Breast epithelium (tissue), 4 donors: ENCODE results near the gene UBXN6. TPM values are rescaled to one million over a fixed set of nuclear protein-coding genes. Genes with fewer than 3 reads are reported as not detected.

Experiments
- DNase-seq, 2 donors: peaks; one replicate each; pipeline ENCODE4 v3.0.0-alpha.2; 2019; ENCODE audit warnings: low spot score in 2 of 2
- H3K27ac ChIP-seq, 2 donors: fragments of 200-600 bp; sonication (generic) in 1 of 2; one replicate each; pipeline ENCODE4 v1.5.1; 2016 to 2019; ENCODE audit warnings: mild to moderate bottlenecking in 1 of 2
- H3K27me3 ChIP-seq, 2 donors: fragments of 200-600 bp; sonication (generic) in 1 of 2; one replicate each; pipeline versions ENCODE4 v1.5.1 to v1.6.0; 2017 to 2019; ENCODE audit warnings: control low read depth in 1 of 2, mild to moderate bottlenecking in 1 of 2
- H3K36me3 ChIP-seq: fragments of 200-600 bp; one replicate; pipeline ENCODE4 v1.5.1; 2019
- H3K4me1 ChIP-seq, 2 donors: fragments of 200-600 bp; sonication (generic); one replicate each; pipeline ENCODE4 v1.5.1; 2016 to 2019; ENCODE audit warnings: control low read depth in 1 of 2
- H3K4me3 ChIP-seq, 3 donors: fragments of 200-600 bp; sonication (generic); 1 replicate in 2 of 3; 2 replicates in 1 of 3; pipeline ENCODE4 v1.5.1; 2016 to 2019; ENCODE audit warnings: mild to moderate bottlenecking in 3 of 3, moderate library complexity in 2 of 3
- H3K9me3 ChIP-seq, 2 donors: fragments of 200-600 bp; sonication (generic) in 1 of 2; one replicate each; pipeline ENCODE4 v1.5.1; 2016 to 2019; ENCODE audit warnings: control low read depth in 1 of 2
- CTCF ChIP-seq, 3 donors: fragments of 450-650 bp; IDR thresholded peaks; one replicate each; pipeline ENCODE4 v1.5.1; 2016 to 2017; ENCODE audit warnings: antibody characterized with exemption in 3 of 3, mild to moderate bottlenecking in 3 of 3, moderate library complexity in 3 of 3
- POLR2A ChIP-seq: fragments of 450-650 bp; IDR thresholded peaks from one replicate; pipeline ENCODE4 v1.6.1; 2016; ENCODE audit warnings: antibody characterized with exemption, mild to moderate bottlenecking, moderate library complexity
- POLR2AphosphoS5 ChIP-seq, 3 donors: sonication (generic); formaldehyde crosslinking; IDR thresholded peaks; one replicate each; pipeline ENCODE4 v1.6.1; 2017; ENCODE audit warnings: antibody characterized with exemption in 3 of 3
- intact Hi-C: fragments of 100-400 bp; cut with DNase I; formaldehyde crosslinking; loops from one replicate; pipeline ENCODE4 v1.15.1; 2023; ENCODE audit warnings: low total_unique reads
- total RNA-seq, 3 donors: library from RNA; depleted of rRNA; stranded (reverse); fragments of >200 nt; gene quantifications; one replicate each; pipeline ENCODE4 v1.1.0, GENCODE V29; 2016

The UBXN6 gene
- total RNA-seq, 3 donors from 2014 or later, result 72.9 to 139 (median 91.1) TPM

GRCh38 chr19:4441994-4442818 is 15.4 kb downstream of the UBXN6 start:
- intact Hi-C loops, result no loop called here
- no peak for DNase-seq
- no peaks in the 10 kb centered on the region for H3K9me3 ChIP-seq
- H3K4me1 ChIP-seq, result no peaks in the 10 kb centered on the region
- no peak overlapping the region for H3K4me3 ChIP-seq
- no peak overlapping the region for H3K27ac ChIP-seq
- no peaks in the 10 kb centered on the region for H3K27me3 ChIP-seq
- TF ChIP-seq POLR2AphosphoS5 (IDR thresholded peaks at IDR 0.05), result no peak
- peaks cover 15% of the 10 kb centered on the region for H3K36me3 ChIP-seq

GRCh38 chr19:4439243-4439642 is 18.4 kb downstream of the UBXN6 start:
- Histone ChIP-seq H3K36me3 (no peaks in the 10 kb centered on the region), H3K27ac (no peak overlapping the region), H3K9me3 (no peaks in the 10 kb centered on the region), H3K4me1 (no peaks in the 10 kb centered on the region), H3K4me3 (no peak overlapping the region), H3K27me3 (no peaks in the 10 kb centered on the region)
- intact Hi-C loops, result no loop called here
- DNase-seq, result no peak
- TF ChIP-seq POLR2AphosphoS5 (IDR thresholded peaks at IDR 0.05) (no peak), POLR2A (no peak), CTCF (IDR thresholded peaks at IDR 0.05) (no peak)

- intact Hi-C loops, result no loop called here
- no peak overlapping the region for H3K4me3 ChIP-seq
- TF ChIP-seq POLR2A (no peak), CTCF (IDR thresholded peaks at IDR 0.05) (no peak)
- no peak for DNase-seq
- H3K9me3 ChIP-seq, result no peaks in the 10 kb centered on the region
- no peaks in the 10 kb centered on the region for H3K36me3 ChIP-seq
- H3K27ac ChIP-seq, result no peak overlapping the region
- H3K27me3 ChIP-seq, result no peaks in the 10 kb centered on the region
- no peaks in the 10 kb centered on the region for H3K4me1 ChIP-seq
Observed at GRCh38 chr19:4437103-4437502, 20.5 kb downstream of the UBXN6 start.

- no peak for TF ChIP-seq POLR2A
- H3K27ac ChIP-seq, result no peak overlapping the region
- DNase-seq, result no peak
Observed at GRCh38 chr19:4436231-4436630, 21.4 kb downstream of the UBXN6 start.

GRCh38 chr19:4434391-4434790 is 23.2 kb downstream of the UBXN6 start:
- intact Hi-C loops, result no loop called here
- H3K27ac ChIP-seq, result no peak overlapping the region
- H3K27me3 ChIP-seq, result no peaks in the 10 kb centered on the region
- no peak for DNase-seq
- H3K9me3 ChIP-seq, result no peaks in the 10 kb centered on the region
- no peak overlapping the region for H3K4me3 ChIP-seq
- H3K36me3 ChIP-seq, result no peaks in the 10 kb centered on the region
- H3K4me1 ChIP-seq, result no peaks in the 10 kb centered on the region
- no peak for TF ChIP-seq POLR2A
- no peak for TF ChIP-seq POLR2AphosphoS5 (IDR thresholded peaks at IDR 0.05)
- no peak for TF ChIP-seq CTCF (IDR thresholded peaks at IDR 0.05)

More at GRCh38 chr19:4436231-4436630, 21.4 kb downstream of the UBXN6 start:
- H3K27me3 ChIP-seq, result no peaks in the 10 kb centered on the region
- H3K4me1 ChIP-seq, result no peaks in the 10 kb centered on the region
- no peak overlapping the region for H3K4me3 ChIP-seq
- no peaks in the 10 kb centered on the region for H3K36me3 ChIP-seq
- H3K9me3 ChIP-seq, result no peaks in the 10 kb centered on the region
- intact Hi-C loops, result no loop called here

GRCh38 chr19:4432918-4433506 is 24.6 kb downstream of the UBXN6 start:
- no peak overlapping the region for H3K27ac ChIP-seq
- H3K27me3 ChIP-seq, result no peaks in the 10 kb centered on the region
- H3K36me3 ChIP-seq, result no peaks in the 10 kb centered on the region
- intact Hi-C loops, result no loop called here
- TF ChIP-seq POLR2AphosphoS5 (IDR thresholded peaks at IDR 0.05) (no peak), CTCF (IDR thresholded peaks at IDR 0.05) (no peak), POLR2A (no peak)
- no peak overlapping the region for H3K4me3 ChIP-seq
- H3K4me1 ChIP-seq, result no peaks in the 10 kb centered on the region
- H3K9me3 ChIP-seq, result no peaks in the 10 kb centered on the region
- no peak for DNase-seq
